HepG2 (cell line): ENCODE results near the gene PCDHA7.

ENCODE experiments used
- EZH2 ChIP-seq: conservative IDR thresholded peaks from 2 replicates; pipeline ENCODE4 v1.6.1; 2012; ENCODE audit warnings: mild to moderate bottlenecking, low read depth, low read length, moderate library complexity
- GABPA ChIP-seq, 2 experiments: IDR thresholded peaks; 2 replicates each; pipeline ENCODE4 v1.6.1; 2011 to 2016; ENCODE audit warnings: low read depth in 2 of 2, low read length in 1 of 2, missing biosample characterization in 1 of 2, missing genetic modification characterization in 1 of 2
- YY1 ChIP-seq: IDR thresholded peaks from 2 replicates; pipeline ENCODE4 v1.6.1; 2011; ENCODE audit warnings: low read length, low read depth, moderate library complexity, mild to moderate bottlenecking; ENCODE audit not compliant: insufficient read depth, insufficient replicate concordance

- TF ChIP-seq EZH2 (no peak), YY1 (no peak), GABPA (IDR thresholded peaks at IDR 0.05; ENCODE audit: low read depth, low read length) (no peak), GABPA (CRISPR knock-in tag; IDR thresholded peaks at IDR 0.05; ENCODE audit: low read depth) (no peak)
Observed at GRCh38 chr5:140808889-140809291, 25.2 kb upstream of the PCDHA7 start.
